Measurements from ENCODE around the gene NRG2. TPM values are rescaled to one million over a fixed set of nuclear protein-coding genes. Genes with fewer than 3 reads are reported as not detected.

NRG2 gene
- total RNA-seq, 2 donors from 2014 or later = 6.6 to 11.1 TPM

GRCh38 chr5:139882961-139883539 is 160.0 kb downstream of the NRG2 start:
- no peak for TF ChIP-seq CTCF (IDR thresholded peaks at IDR 0.05)
- peak; percentile 49 for TF ChIP-seq POLR2AphosphoS5 (IDR thresholded peaks at IDR 0.05)
- TF ChIP-seq POLR2A (IDR thresholded peaks at IDR 0.05) = no peak
- Histone ChIP-seq H3K9me3 (no peaks in the 10 kb centered on the region), H3K4me1 (replicated peaks) (no peaks in the 10 kb centered on the region), H3K4me3 (no peak overlapping the region), H3K36me3 (no peaks in the 10 kb centered on the region), H3K27me3 (replicated peaks; ENCODE audit: insufficient read depth) (no peaks in the 10 kb centered on the region), H3K27ac (peak overlapping the region; percentile 53 to 69)
- 15% methylated on average over 10 of the region's 10 CpGs for WGBS
- DNase-seq (ENCODE audit: low spot score) = peak; percentile 85
- intact Hi-C loops (cut with DNase I) = no loop called here

- H3K27me3 ChIP-seq (replicated peaks; ENCODE audit: insufficient read depth) = no peaks in the 10 kb centered on the region
- TF ChIP-seq POLR2AphosphoS5 (IDR thresholded peaks at IDR 0.05) (no peak), POLR2A (IDR thresholded peaks at IDR 0.05) (no peak), CTCF (IDR thresholded peaks at IDR 0.05) (no peak)
- intact Hi-C loops (cut with DNase I) = no loop called here
- H3K4me1 ChIP-seq (replicated peaks) = no peaks in the 10 kb centered on the region
- H3K4me3 ChIP-seq = no peak overlapping the region
- 49% methylated on average over 3 of the region's 3 CpGs for WGBS
- H3K36me3 ChIP-seq = no peaks in the 10 kb centered on the region
- peak overlapping the region; percentile 43 to 69 for H3K27ac ChIP-seq
- no peak for DNase-seq (ENCODE audit: low spot score)
- H3K9me3 ChIP-seq = no peaks in the 10 kb centered on the region
These were observed 160.8 kb downstream of the NRG2 start for GRCh38 chr5:139882316-139882715.

DNA sequence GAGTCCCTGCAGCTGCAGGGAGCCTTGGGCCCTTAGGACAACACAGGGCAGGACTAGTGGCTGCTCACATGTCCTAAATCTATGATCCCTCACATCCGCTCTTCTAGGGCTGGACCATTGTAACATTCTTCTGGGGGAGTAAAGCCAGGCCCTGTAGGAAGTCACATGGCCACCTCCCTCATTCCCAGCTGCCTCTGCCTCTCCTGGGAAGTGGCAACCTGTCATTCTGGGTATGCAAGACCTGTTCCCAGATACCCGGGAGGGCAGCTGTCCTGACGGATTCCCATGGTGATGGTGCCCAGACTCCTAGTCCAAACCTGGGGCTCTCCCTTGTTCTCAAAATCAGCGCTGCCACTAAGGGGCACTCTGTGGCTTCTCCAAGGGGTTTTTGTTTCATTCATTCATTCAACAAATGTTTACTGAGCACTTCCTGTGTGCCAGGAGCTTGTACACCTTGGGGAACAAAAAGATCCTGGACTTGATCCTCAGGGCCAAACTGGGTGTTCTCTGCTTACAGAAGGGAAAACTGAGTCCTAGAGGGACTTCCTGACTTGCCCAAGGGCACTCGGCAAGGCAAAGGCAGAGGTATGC is 161.9 kb downstream of the NRG2 start:
- 53% methylated on average over 5 of the region's 5 CpGs for WGBS
- H3K9me3 ChIP-seq = no peaks in the 10 kb centered on the region
- intact Hi-C loops (cut with DNase I) = no loop called here
- H3K4me3 ChIP-seq = no peak overlapping the region
- no peaks in the 10 kb centered on the region for H3K27me3 ChIP-seq (replicated peaks; ENCODE audit: insufficient read depth)
- no peak for DNase-seq (ENCODE audit: low spot score)
- H3K4me1 ChIP-seq (replicated peaks) = no peaks in the 10 kb centered on the region
- no peak for TF ChIP-seq POLR2A (IDR thresholded peaks at IDR 0.05)
- no peak for TF ChIP-seq CTCF (IDR thresholded peaks at IDR 0.05)
- no peak for TF ChIP-seq POLR2AphosphoS5 (IDR thresholded peaks at IDR 0.05)
- no peaks in the 10 kb centered on the region for H3K36me3 ChIP-seq
- peak overlapping the region; percentile 43 to 45 for H3K27ac ChIP-seq

GRCh38 chr5:139880416-139881142 is 162.5 kb downstream of the NRG2 start:
- Histone ChIP-seq H3K27me3 (replicated peaks; ENCODE audit: insufficient read depth) (no peaks in the 10 kb centered on the region), H3K9me3 (no peaks in the 10 kb centered on the region), H3K4me1 (replicated peaks) (no peaks in the 10 kb centered on the region), H3K4me3 (no peak overlapping the region), H3K36me3 (no peaks in the 10 kb centered on the region), H3K27ac (peak overlapping the region; percentile 35 to 45)
- DNase-seq (ENCODE audit: low spot score) = no peak
- 40% methylated on average over 18 of the region's 18 CpGs for WGBS
- TF ChIP-seq CTCF (IDR thresholded peaks at IDR 0.05) = no peak
- TF ChIP-seq POLR2A (IDR thresholded peaks at IDR 0.05) = no peak
- no peak for TF ChIP-seq POLR2AphosphoS5 (IDR thresholded peaks at IDR 0.05)
- intact Hi-C loops (cut with DNase I) = no loop called here

Measured in prostate gland (tissue), 2 donors.